Measurements from ENCODE around the gene GALNT12.

GALNT12 gene

DNA sequence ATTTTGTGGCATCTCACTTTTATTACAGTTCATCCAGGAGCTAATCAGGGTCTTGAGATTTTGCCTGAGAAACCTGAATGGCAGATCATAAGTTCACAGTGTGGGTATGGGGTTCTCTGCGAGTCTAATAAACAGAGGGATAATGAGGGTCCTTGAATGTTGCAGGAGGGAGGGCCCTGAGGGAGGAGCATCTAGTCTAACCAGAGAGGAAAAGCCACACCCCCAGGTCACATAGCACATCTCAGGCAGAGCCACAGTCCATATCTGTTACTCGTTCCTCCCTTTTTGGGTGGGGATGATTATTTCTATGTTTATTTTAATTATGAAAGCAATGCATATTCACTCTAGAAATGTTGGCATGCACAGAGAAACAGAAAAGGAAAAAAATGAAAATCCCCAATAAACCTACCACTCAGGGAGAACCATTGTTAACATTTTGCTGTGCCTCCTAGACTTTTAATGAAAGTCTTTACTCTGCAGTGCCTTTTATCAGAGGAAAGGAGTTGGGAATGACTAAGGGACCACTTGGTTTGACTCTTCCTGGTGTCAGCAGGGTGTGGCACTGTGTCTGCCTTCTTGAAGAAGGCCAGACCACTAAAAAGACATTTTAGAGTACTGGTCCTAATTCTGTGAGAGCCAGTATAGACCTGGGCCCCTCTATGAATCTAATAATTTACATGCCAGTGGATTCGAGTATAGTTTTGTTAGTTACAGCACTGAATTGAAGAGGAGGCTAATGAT lies 2.8 kb downstream of the GALNT12 start:
- TF ChIP-seq, protein P1, sequence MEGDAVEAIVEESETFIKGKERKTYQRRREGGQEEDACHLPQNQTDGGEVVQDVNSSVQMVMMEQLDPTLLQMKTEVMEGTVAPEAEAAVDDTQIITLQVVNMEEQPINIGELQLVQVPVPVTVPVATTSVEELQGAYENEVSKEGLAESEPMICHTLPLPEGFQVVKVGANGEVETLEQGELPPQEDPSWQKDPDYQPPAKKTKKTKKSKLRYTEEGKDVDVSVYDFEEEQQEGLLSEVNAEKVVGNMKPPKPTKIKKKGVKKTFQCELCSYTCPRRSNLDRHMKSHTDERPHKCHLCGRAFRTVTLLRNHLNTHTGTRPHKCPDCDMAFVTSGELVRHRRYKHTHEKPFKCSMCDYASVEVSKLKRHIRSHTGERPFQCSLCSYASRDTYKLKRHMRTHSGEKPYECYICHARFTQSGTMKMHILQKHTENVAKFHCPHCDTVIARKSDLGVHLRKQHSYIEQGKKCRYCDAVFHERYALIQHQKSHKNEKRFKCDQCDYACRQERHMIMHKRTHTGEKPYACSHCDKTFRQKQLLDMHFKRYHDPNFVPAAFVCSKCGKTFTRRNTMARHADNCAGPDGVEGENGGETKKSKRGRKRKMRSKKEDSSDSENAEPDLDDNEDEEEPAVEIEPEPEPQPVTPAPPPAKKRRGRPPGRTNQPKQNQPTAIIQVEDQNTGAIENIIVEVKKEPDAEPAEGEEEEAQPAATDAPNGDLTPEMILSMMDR (IDR thresholded peaks at IDR 0.05), result no peak
- no peak overlapping the region for H3K27ac ChIP-seq
- H3K4me3 ChIP-seq, result no peak overlapping the region
- H3K4me1 ChIP-seq, result peaks cover 0 to 35% (median 13%) of the 10 kb centered on the region in 4 donors
- peaks cover 0 to 18% of the 10 kb centered on the region in 2 donors for H3K27me3 ChIP-seq
- H3K36me3 ChIP-seq, result no peaks in the 10 kb centered on the region
- no peaks in the 10 kb centered on the region for H3K9me3 ChIP-seq
- intact Hi-C loops (cut with DNase I; ENCODE audit: low total_unique reads), result no loop called here
- DNase-seq, result no peak

DNA sequence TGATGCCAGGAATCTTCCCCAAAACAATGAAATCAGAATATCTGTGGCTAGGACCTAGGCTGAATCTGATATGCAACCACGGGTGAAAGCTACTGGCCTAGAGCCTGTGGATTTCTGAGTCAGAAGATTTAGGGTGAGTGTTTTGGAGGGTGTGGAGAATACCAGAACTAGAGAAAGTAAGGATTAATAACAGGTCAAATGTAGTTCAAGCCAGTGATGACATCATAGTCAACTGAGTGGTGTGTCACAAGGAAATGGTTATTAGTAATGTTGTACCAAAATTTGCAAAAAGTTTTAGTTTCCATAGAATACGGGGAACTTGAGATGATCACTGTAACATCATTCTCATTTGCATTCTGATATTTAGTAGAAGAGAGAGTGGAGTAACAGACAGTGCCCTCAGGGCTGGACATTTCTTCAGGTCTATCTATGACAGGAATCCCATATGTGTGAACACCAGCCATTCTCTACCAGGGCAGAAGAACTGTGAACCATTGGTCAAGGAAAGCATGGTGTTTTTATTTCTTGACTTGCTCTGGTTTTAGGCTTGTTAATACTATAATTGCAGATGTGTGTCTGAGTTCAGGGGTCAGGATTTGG lies 3.7 kb downstream of the GALNT12 start:
- H3K36me3 ChIP-seq, result no peaks in the 10 kb centered on the region
- no peak overlapping the region for H3K27ac ChIP-seq
- H3K27me3 ChIP-seq, result peaks cover 0 to 18% of the 10 kb centered on the region in 2 donors
- DNase-seq, result no peak
- H3K4me1 ChIP-seq, result peaks cover 0 to 33% (median 13%) of the 10 kb centered on the region in 4 donors
- H3K9me3 ChIP-seq, result no peaks in the 10 kb centered on the region
- no peak overlapping the region for H3K4me3 ChIP-seq
- intact Hi-C loops (cut with DNase I; ENCODE audit: low total_unique reads), result no loop called here
- TF ChIP-seq, protein P1 (IDR thresholded peaks at IDR 0.05), result no peak

- Histone ChIP-seq H3K9me3 (no peaks in the 10 kb centered on the region), H3K27me3 (no peaks in the 10 kb centered on the region), H3K27ac (no peak overlapping the region), H3K4me1 (no peaks in the 10 kb centered on the region), H3K4me3 (no peak overlapping the region), H3K36me3 (no peaks in the 10 kb centered on the region)
- DNase-seq, result no peak
- intact Hi-C loops (cut with DNase I; ENCODE audit: low total_unique reads), result no loop called here
- TF ChIP-seq, protein P1 (IDR thresholded peaks at IDR 0.05), result no peak
Observed at GRCh38 chr9:98815391-98815951, 8.0 kb downstream of the GALNT12 start.

GRCh38 chr9:98818764-98819163 lies 11.3 kb downstream of the GALNT12 start:
- TF ChIP-seq, protein P1 (IDR thresholded peaks at IDR 0.05), result no peak
- intact Hi-C loops (cut with DNase I; ENCODE audit: low total_unique reads), result no loop called here
- H3K4me1 ChIP-seq, result no peaks in the 10 kb centered on the region

DNA sequence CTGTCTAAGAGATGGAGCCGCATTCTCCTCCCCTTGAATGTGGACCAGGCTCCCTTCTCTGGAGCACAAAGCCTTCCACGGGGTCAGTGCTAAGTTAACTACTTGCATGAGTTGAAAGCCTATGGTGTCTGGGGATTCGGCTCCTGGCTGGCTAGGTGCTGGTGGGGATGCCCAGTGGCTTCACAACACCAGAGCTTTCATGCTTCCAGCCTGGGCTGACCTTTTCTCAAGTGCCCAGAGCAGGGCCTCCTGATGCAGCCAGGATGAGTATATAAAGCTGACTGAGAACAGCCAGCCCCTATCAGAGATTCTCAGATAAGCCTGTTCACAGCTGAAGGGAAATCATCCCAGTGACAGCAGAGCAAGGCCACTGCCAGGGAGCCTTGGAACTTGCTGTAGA lies 11.8 kb downstream of the GALNT12 start:
- no peaks in the 10 kb centered on the region for H3K27me3 ChIP-seq
- intact Hi-C loops (cut with DNase I; ENCODE audit: low total_unique reads), result no loop called here
- no peak overlapping the region for H3K4me3 ChIP-seq
- no peak overlapping the region for H3K27ac ChIP-seq
- no peak for DNase-seq
- TF ChIP-seq, protein P1 (IDR thresholded peaks at IDR 0.05), result no peak
- no peaks in the 10 kb centered on the region for H3K9me3 ChIP-seq
- no peaks in the 10 kb centered on the region for H3K36me3 ChIP-seq
- no peaks in the 10 kb centered on the region for H3K4me1 ChIP-seq

More at GRCh38 chr9:98818764-98819163, 11.3 kb downstream of the GALNT12 start:
- Histone ChIP-seq H3K9me3 (no peaks in the 10 kb centered on the region), H3K36me3 (no peaks in the 10 kb centered on the region), H3K4me3 (no peak overlapping the region), H3K27me3 (no peaks in the 10 kb centered on the region), H3K27ac (no peak overlapping the region)
- no peak for DNase-seq
